Left ventricle myocardium inferior (tissue), 1 donor: ENCODE measurements around the gene PPM1H. TPM values are rescaled to one million over a fixed set of nuclear protein-coding genes. Genes with fewer than 3 reads are reported as not detected.

Experiments used
- DNase-seq: peaks from one replicate; pipeline ENCODE4 v3.0.0-alpha.2; 2020
- H3K27ac ChIP-seq: fragments of 200-600 bp; replicated peaks from 2 replicates; pipeline ENCODE4 v1.8.0; 2021
- H3K27me3 ChIP-seq: fragments of 200-600 bp; 2 replicates; pipeline ENCODE4 v1.8.0; 2021; ENCODE audit warnings: low read depth
- H3K36me3 ChIP-seq: fragments of 200-600 bp; 2 replicates; pipeline ENCODE4 v1.8.0; 2021
- H3K4me1 ChIP-seq: fragments of 200-600 bp; 2 replicates; pipeline ENCODE4 v1.8.0; 2021
- H3K4me3 ChIP-seq: fragments of 200-600 bp; 2 replicates; pipeline ENCODE4 v1.8.0; 2021; ENCODE audit warnings: mild to moderate bottlenecking, moderate library complexity
- H3K9me3 ChIP-seq: fragments of 200-600 bp; replicated peaks from 2 replicates; pipeline ENCODE4 v1.8.0; 2021
- CTCF ChIP-seq: fragments of 200-600 bp; IDR thresholded peaks from 2 replicates; pipeline ENCODE4 v1.8.0; 2021; ENCODE audit warnings: antibody characterized with exemption, mild to moderate bottlenecking, borderline replicate concordance
- intact Hi-C: fragments of 100-400 bp; cut with micrococcal nuclease; formaldehyde crosslinking; loops from one replicate; pipeline ENCODE4 v1.11.0; 2022
- microRNA-seq: library from miRNA; unstranded; fragments of <30 nt; microRNA quantifications from one replicate; pipeline ENCODE4 v1.2.0, GENCODE V29; 2020
- total RNA-seq: library from RNA; stranded (reverse); fragmentation: NEBNext Ultra II Directional; extraction: Animal tissue kit (Norgen Biotek cat#: 25700); gene quantifications from one replicate; pipeline ENCODE4 v1.2.1, GENCODE V29; 2021
- donor health status: DM: no; HTN: yes; CAD: no; lungs with severe emphysema.

Gene PPM1H
- total RNA-seq, 1 donor from 2014 or later = 6.0 TPM

- H3K9me3 ChIP-seq = no peaks in the 10 kb centered on the region
- DNase-seq = no peak
Observed at GRCh38 chr12:62597253-62597652, 337.7 kb downstream of the PPM1H start.

More at GRCh38 chr12:62597253-62597652, 337.7 kb downstream of the PPM1H start:
- no peak for TF ChIP-seq CTCF
- H3K4me3 ChIP-seq = no peak overlapping the region
- H3K27ac ChIP-seq = no peak overlapping the region
- intact Hi-C loops = no loop called here
- H3K36me3 ChIP-seq = peaks cover 11% of the 10 kb centered on the region
- no peaks in the 10 kb centered on the region for H3K27me3 ChIP-seq
- H3K4me1 ChIP-seq = peaks cover 5% of the 10 kb centered on the region

Small RNA genes lying within 50 kb of the gene (microRNA-seq; reads per million reads assigned to microRNA genes)
- 7,578 reads per million, percentile 95 among the genes with 10 or more reads in this experiment for gene MIRLET7I

Other genes starting within 250 kb of the PPM1H start
- gene AVPR1A, start 216.1 kb upstream of the PPM1H start, total RNA-seq = 1.3 TPM